Activated CD8-positive, alpha-beta memory T cell treated with anti-CD3 and anti-CD28 coated beads for 1 hour (primary cell): ENCODE data around the gene POLR1A.
A peak's percentile ranks its signal among the peaks of the same experiment; 100 is the strongest.

Experiments used
- DNase-seq, 2 donors: peaks; one replicate each; pipeline ENCODE4 v3.0.0-alpha.2; 2020; ENCODE audit warnings: low read depth in 1 of 2; ENCODE audit errors: extremely low read depth in 1 of 2

POLR1A gene

DNA sequence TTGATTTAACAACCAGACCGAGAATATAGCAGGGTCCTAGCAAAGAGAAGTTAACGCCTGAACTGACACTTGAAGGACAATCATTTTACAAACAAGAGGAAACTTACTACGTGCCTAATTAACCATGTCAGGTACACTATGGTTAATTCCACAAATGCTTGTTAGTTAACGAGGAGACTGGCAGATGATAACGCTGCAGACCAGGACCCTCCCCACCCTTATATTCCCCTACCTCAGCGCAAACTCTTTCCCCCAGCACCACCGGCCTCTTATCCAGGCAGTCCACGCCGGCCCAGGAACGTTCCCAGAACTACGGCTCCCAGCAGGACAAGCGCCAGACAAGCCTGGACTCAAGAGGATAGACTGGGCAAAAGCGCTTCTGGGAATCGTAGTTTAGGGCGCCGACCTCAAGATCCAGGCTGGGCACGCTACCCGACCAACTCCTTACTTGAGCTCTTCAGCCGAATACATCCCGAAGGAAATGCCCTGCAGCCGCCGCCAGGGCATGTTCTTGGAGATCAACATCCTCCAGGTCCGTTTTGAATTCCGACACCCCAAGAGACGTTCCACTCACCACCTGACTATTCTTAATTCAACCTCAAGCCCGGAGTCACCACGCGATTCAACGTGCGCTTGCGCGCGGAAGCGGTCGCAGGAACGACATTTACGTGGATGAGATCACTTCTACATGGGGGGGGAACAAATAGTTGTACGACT lies at the start of gene POLR1A:
Gene POLR1A, minus strand, starts transcription at position 635 of the 717 bp plus-strand sequence. Its CDS starts 110 bp downstream, at position 525.
- DNase-seq: peak; percentile 46 to 63

DNA sequence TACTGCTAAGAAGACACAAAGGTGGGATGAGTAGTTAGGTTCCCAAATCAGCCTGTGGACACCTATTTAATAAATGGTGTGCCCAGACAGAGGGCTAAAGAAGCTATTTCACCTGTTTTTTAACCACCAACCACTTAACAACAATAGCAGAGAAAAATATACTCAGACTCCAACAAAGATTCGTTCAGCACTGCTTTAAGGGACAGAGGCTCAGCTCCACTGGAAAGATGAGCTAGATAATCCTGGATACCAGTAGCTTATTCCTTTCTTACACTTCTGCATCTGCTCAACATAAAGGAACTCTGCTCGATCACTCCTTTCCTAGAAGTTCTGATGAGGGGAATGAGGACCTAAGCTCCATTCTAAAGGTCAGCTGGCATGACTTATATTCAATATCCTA lies 44.8 kb upstream of the POLR1A start:
- no peak for DNase-seq

DNA sequence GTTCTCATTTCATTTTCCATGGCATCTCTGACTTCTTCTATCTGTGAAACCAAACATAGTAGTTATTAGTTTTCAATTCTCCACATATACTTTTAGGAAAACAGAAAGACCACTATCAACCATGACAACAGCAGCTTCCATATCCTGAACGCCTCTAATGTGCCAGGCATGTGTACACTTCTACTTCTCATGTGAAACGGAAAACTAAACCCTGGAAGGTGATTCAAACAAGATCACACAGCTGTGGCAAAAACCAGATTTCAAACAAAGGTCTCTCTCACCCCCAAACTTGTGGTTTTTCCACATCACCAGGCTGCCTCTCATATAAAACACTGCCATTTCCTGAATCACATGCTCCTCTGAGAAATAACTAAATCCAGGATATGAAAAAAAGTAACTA lies 42.1 kb upstream of the POLR1A start:
- DNase-seq: no peak

DNA sequence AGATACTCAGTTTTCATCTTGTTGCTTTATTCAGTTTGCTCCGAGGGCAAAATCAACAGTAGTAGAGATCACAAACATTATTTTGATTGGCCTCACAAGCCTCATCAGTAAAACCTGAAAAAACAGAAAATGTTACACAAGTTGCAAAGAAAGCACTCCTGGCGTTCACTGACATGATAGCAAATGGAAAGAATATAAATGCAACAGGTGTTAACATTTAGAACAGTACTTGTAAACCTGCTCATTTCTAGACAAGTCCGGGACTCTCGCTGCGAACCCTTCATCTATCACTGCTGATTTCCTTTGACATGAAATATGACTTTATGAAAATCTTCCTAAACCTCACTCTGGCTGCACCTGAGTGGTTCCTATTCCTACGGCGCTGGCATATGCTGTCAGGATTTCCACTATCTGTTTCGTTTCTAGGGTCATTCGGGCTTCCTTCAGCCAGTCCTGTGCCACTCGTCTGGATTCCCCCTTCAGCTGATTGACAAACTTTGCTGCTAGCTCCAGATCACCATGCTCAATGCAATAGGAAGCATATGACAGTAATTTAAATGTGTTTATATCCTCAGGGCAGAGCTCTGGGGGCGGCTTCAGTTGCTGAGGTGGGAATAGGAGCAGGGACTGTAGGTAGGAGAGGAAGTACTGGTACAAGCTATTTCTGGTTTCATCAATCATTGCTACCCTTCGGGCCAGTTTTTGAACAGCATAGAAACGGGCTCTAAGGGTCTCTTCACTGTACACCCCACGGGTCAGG lies 38.4 kb upstream of the POLR1A start:
- no peak for DNase-seq

DNA sequence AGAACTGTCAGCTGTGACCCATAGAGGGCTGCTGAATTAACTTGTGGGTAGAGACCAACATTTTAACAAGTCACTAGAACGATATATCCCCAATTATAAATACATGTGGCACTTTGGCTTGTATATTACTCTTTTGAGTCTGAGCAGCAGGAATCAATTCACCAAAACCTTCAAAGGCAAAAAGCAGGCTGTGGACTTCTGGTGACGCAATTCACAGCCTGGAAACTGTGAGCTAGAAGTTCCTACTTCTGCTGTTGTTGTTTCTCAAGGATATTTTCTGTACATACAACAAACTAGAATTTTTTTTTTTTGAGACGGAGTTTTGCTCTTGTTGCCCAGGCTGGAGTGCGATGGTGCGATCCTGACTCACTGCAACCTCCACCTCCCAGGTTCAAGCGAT lies 37.6 kb upstream of the POLR1A start:
- DNase-seq: no peak

DNA sequence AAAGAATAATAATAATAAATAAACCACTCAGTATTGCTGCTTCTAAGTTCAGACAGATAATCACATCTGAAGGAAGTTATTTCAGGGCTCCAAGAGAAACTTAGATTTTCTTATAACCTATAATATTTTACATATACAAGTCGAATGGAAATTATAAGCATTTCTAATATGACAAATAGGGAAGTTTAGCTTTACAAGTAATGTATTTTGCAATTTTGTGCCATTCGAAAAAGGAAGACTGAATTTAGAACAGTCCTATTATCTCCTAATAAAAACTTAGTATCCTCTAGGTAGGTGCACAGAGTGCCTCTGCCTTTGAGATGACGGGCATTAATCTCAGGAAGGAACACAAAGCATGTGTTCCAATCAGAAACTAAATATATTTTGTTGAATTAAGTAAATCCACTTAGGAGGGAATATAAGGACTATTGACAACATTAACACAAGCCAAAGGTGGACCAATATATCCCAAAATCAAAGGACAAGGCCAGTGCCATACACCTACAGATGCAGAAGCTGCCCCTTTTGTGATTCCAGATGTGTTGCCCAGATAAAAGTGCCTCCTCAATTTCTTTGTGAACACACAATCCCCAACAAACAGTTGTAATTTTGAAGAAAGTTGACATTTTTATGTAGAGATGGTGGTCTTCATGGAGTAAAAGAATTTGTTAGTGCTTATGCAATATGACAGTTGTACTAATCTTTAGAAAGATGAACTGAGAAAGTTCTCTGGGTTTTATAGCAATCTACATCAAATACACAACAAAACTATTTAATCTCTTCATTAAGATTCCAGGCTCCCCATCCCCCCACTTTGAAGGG lies 37.0 kb upstream of the POLR1A start:
- DNase-seq: no peak

DNA sequence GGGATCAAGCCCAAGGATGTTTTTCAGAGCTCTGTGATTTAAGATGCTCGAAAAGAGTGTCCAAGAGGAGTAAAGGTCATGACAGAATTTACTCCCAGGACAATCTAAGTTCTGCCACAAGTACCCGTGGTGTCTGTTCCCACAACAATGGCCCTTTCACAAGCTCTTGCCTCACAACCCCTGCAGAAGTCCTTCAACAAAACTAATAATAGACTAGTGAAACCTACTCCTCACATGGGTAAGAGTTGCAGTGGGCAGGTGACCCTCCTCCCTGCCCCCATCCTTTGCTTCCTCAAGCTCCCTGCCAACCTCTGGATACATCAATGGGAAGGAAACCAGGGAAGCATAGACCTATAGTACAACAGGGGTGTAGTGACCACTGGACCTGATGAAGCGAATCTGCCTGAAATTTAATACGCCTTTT lies 35.3 kb upstream of the POLR1A start:
- no peak for DNase-seq

DNA sequence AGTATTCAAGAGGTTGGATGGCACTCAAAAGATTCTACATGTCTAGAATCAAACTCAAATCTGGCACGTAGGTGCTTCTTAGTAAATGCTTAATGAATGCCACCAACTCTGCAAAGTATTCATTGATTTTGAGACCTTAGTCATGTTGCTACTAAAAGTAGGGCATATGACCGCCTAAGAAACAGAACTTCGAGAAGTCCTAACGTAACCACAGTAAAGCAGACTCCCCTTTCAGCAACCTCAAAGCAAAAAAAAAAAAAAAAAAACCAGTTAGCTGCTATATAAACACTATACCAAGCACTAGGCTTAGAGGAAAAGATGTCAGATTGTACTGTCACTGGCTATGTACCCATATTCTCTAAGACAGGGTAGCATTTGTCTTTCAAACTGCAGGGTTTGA lies 34.3 kb upstream of the POLR1A start:
- no peak for DNase-seq

DNA sequence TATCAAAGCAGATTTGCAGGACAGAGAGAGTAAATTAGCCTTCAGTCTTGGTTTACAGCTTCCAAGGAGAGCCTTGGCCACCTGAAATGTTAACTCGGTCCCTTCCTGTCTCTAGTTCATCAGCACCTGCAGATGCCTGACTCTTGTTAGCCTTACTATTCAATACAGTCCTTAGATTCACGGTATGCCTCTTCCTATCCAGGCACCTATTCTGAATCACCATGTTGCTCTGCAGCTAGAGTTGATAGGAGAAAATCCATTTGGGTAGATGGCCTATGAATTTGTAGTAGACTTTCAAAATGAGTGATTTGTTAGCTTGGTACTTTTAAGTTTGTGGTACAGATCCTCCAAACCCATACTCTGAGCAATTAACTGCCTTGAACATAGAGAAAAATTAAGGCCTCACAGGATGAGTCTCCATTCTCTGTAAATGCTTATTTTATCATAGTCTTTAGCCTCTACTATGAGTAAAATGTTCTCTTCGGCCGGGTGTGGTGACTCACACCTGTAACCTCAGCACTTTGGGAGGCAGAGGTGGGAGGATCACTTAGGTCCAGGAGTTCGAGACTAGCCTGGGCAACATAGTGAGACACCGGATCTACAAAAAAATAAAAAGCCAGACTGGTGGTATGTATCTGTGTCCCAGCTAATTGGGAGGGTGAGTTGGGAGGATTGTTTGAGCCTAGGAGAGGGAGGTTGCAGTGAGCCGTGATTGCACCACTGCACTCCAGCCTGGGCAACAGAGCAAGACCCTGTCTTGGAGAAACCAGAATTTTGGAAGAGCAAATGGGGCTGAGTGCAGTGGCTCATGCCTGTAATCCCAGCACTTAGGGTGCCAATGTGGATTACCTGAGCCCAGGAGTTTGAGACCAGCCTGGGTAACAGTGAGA lies 33.3 kb upstream of the POLR1A start:
- DNase-seq: no peak

DNA sequence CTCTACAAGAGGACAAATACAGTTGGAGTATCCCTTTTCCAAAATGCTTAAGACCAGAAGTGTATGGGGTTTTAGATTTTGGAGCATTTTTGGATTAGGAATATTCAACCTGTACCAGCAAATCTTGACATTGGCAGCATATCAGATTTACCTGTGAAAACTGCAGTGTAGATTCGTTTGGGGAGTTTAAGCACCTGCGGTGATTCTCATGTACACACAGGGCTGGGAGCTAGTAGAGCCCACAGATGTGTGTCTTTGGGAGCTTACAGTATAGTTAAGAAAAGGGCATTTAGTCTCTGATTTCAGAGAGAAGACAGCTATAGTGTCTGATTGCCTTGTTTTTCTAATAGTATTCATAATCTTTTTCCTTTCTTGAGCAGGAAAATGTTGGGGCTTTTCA lies 30.5 kb upstream of the POLR1A start:
- no peak for DNase-seq

DNA sequence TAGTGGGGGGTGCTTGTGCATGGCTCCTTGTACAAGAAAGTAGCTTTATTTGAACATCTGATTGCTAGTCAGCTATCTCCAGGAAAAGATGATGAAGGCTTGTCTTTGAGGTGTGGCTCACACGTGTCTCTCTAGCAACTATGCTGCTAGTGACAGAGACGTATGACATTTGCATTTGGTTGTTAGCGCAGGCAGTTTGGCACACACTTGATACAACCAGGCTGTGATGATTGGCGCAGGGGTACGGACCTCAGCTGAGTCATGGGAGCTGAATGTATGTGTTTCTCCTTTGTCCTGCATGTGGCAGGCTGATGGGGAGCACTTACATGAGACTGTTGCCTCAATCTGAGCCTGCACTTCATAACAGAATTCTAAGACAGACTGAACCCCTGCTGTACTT lies 30.0 kb upstream of the POLR1A start:
- no peak for DNase-seq

DNA sequence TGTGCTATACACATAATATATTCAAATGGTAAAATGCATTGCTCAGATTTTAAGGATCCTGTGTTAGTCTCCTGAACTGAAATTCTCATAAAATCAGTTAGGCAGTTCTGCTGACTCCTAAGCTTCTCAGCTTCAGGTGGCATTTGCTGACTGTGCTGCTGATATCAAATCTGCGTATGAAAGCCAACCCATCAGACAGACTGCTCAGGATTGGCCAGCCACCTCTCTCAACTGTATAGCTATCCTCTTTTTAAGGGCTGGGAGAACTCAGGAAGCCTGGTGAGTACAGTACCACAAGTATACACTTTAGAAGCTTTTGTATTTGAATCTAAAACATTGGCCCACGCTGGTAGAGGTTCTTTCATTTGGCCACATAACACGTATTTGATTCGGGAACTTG lies 29.0 kb upstream of the POLR1A start:
- no peak for DNase-seq

DNA sequence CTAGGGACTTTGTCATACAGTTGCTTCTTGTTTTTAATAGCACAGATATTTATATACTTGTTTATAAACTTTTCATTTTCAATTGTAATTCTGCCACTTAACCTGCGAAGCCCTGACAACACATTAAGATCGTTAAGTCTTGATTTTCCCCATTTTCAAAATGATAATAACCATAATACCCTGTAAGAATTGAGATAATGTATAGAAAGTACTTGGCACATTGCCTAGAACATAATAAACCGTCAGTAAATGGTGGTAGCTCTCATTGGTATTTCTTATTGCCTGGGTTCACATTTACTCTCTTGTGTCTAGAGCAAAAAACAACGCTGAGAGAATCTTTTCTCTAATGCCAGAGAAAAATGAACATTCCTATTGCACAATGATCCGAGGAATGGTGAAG lies 19.0 kb upstream of the POLR1A start:
- no peak for DNase-seq

DNA sequence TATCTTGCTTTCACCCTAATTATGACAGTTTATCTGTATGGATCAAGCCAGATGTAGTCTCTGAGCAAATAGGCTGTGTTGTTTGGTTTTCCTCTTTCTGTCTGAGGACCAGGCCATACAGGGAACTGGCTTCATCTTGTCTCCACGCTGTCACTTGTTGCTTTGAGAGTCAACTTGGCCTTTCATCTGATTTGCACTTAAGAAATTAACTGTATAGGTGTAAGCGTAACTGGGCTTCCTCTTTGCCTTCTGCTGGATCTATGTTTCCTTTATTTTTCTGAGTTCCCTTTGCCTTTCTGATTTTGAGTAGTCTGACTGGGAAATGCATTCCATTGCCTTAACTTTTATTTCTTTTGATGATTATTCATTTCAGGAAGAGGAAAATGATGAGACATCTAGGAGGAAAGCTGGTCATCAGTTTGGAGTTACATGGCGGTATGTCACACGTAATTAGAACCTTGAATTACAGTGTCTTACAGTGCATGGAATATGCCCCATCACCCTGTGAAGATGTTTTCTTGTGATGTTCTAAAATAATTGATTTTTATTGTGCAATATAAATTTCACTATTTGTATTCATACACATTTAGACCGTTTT lies 17.7 kb upstream of the POLR1A start:
- no peak for DNase-seq

DNA sequence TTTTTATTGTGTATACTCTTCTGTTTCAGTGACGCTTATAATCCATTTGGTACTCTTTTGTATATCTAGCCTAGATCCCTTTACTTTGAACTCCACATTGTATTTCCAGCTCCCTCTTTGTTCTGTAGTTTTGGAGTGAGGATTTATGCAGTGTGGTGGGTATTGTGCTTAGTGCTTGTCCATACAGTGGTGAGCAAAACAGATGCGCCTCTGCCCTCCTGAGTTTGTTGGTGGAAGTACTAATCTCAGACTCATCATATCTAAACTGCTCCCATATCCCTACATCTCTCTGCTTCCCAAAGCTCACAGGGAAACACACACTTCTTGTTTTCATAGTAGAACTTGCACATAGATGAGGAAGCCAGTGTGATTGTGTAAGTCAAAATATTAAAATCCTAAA lies 12.4 kb upstream of the POLR1A start:
- no peak for DNase-seq

DNA sequence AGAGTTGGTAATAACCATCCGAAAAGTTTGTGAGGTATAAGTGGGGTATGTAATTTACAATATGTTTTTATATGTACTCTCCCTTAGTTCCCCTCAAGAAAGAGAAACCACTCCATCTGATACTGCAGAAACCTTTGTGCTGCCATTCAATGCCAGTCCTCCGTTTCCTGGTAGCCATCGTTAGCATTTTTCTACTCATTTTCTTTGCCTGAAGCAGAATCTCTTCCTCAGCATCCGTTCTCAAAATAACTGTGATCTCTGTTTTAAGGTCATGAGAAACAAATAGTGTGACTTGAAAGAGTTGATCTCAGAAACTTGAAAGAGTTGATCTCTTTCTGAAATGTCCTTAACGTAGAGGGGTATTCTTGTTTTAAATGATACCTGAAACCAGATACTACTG lies 1.3 kb upstream of the POLR1A start:
- DNase-seq: no peak

DNA sequence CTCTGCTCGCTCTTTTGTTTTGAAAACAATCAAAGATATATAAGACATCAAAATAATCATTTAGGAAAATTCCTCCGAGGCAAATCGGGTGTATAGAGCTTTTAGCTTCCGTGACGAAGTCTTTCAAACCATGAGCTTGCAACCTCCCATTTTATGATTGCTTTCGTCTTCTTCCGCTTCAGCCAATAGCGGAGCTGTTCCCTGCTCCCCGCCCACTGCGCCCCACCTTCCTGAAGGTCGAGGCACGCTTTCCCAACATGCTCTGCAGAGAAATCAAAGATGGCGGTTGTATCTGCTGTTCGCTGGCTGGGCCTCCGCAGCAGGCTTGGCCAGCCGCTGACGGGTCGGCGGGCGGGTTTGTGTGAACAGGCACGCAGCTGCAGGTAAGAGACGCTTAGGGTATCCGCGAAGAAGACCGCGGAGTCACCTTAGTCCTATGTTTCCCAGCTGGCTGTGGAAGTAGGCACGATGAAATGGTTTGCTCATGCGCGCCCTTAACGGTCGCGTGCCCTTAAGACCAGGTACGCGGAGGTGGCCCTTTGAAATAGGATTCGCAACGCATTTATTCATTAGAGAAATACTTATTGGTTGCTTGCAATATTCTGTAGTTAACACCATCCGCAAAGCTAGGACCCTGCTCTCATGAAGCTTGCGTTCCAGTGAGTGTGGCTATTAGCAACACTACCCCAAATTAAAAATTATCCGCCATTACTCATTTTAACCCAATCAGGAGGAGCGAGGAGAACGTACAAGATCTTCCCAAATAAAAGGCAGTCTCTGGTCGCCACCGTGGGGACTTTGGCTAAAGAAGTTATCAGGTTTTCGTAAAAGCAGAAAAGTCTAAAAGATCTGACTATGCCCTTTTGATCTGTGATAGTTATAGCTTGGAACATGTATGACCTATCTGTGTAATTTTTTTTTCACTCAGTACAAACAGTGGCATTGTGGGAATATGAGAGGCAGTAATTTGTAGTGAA lies 571 bp upstream of the POLR1A start, which contains the start of gene PTCD3:
Gene PTCD3, plus strand, starts transcription at position 267 of the 977 bp plus-strand sequence. Its CDS starts 13 bp downstream, at position 280.
- peak; percentile 84 to 88 for DNase-seq

DNA sequence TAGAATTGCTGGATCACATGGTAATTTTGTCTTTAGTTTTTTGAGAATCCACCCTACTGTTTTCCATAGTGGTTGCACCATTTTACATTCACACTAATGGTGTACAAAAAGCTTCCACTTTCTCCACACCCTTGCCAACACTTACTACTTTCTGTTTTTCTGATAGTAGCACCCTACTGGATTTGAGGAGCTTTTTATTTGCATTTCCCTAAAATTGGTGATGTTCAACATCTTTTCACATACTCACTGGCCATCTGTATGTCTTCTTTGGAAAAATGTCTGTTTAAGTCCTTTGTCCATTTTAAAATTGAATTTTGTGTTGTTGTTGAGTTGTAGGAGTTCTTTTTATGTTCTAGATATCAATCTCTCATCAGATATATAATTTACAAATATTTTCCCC lies 3.5 kb downstream of the POLR1A start:
- no peak for DNase-seq

DNA sequence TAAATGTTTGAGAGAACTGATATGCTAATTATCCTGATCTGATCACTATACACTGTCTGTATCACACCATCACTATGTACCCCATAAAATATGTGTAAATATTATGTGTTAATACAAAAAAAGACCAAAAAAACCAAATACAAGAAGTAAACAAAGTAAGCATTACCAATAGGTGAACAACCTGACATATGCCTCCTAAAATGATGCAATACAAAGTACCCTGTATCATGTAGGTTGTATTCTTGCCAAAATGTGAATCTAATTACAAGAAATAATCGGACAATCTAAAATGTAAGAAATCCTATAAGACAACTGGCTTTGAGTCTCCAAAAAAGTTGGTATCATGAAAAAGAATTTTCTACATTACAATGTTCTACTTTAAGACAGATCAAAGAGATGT lies 7.8 kb downstream of the POLR1A start:
- no peak for DNase-seq
